WTC11 (cell line): Measurements from ENCODE around the gene CPNE4. TPM values are rescaled to one million over a fixed set of nuclear protein-coding genes. Genes with fewer than 3 reads are reported as not detected.

ENCODE experiments used
- ATAC-seq: fragments of 200-7000 bp; cut with Tn5 transposase; 2 replicates; pipeline ENCODE4 v1.10.0; 2021; ENCODE audit warnings: mild to moderate bottlenecking, moderate library complexity
- CTCF ChIA-PET: fragments of 300-600 bp; sonication (Branson Sonifier 250); formaldehyde crosslinking; loops from one replicate; lab custom pipeline; 2021; ENCODE audit warnings: antibody characterized with exemption; lab: Charles Lee
- POLR2A ChIA-PET: fragments of 350-600 bp; sonication (Branson Sonifier 250); formaldehyde crosslinking; loops from one replicate; lab custom pipeline; 2021; ENCODE audit warnings: antibody characterized with exemption; lab: Charles Lee
- DNase-seq: peaks from one replicate; pipeline ENCODE4 v3.0.0; 2021; ENCODE audit warnings: low spot score
- H3K27ac Mint-ChIP-seq: 2 replicates; pipeline ENCODE4 v1.8.0; 2021; ENCODE audit warnings: mixed read lengths
- H3K27me3 Mint-ChIP-seq: 2 replicates; pipeline ENCODE4 v1.8.0; 2021; ENCODE audit warnings: low read depth, mild to moderate bottlenecking, moderate library complexity, mixed read lengths
- H3K36me3 Mint-ChIP-seq: 2 replicates; pipeline ENCODE4 v1.8.0; 2021; ENCODE audit warnings: mixed read lengths
- H3K4me1 Mint-ChIP-seq: 2 replicates; pipeline ENCODE4 v1.8.0; 2022; ENCODE audit warnings: mixed read lengths
- H3K4me3 Mint-ChIP-seq: 2 replicates; pipeline ENCODE4 v1.8.0; 2021; ENCODE audit warnings: mild to moderate bottlenecking, moderate library complexity, mixed read lengths
- H3K9me3 Mint-ChIP-seq: 2 replicates; pipeline ENCODE4 v1.8.0; 2021; ENCODE audit warnings: mixed read lengths
- CBFB ChIP-seq: sonication (generic); formaldehyde crosslinking; IDR thresholded peaks from 2 replicates; pipeline ENCODE4 v1.8.1; 2022; ENCODE audit warnings: mild to moderate bottlenecking, low read depth, missing genetic modification reagents
- ELF4 ChIP-seq: sonication (generic); formaldehyde crosslinking; IDR thresholded peaks from 2 replicates; pipeline ENCODE4 v1.8.1; 2022; ENCODE audit warnings: low read depth, mild to moderate bottlenecking, moderate library complexity, missing genetic modification reagents
- FOXK1 ChIP-seq: sonication (generic); formaldehyde crosslinking; IDR thresholded peaks from 2 replicates; pipeline ENCODE4 v1.8.0; 2022; ENCODE audit warnings: mild to moderate bottlenecking, moderate library complexity, missing genetic modification reagents
- IRF2 ChIP-seq: sonication (generic); formaldehyde crosslinking; IDR thresholded peaks from 2 replicates; pipeline ENCODE4 v1.8.0; 2022; ENCODE audit warnings: low read depth, missing genetic modification reagents, borderline replicate concordance
- JAZF1 ChIP-seq: fragments of 250-450 bp; sonication (Bioruptor Pico); IDR thresholded peaks from 2 replicates; pipeline ENCODE4 v1.9.0; 2021; ENCODE audit warnings: moderate library complexity, mild to moderate bottlenecking, inconsistent platforms
- MXD4 ChIP-seq: fragments of 250-450 bp; sonication (Bioruptor Pico); IDR thresholded peaks from 2 replicates; pipeline ENCODE4 v1.8.0; 2021; ENCODE audit warnings: mild to moderate bottlenecking, moderate library complexity, borderline replicate concordance
- NR1H2 ChIP-seq: sonication (generic); formaldehyde crosslinking; IDR thresholded peaks from 2 replicates; pipeline ENCODE4 v1.9.0; 2021; ENCODE audit warnings: mild to moderate bottlenecking, moderate library complexity, missing genetic modification reagents
- NR2C2 ChIP-seq: sonication (generic); formaldehyde crosslinking; IDR thresholded peaks from 2 replicates; pipeline ENCODE4 v1.8.0; 2022; ENCODE audit warnings: mild to moderate bottlenecking, missing genetic modification reagents
- NR3C1 ChIP-seq: sonication (generic); formaldehyde crosslinking; conservative IDR thresholded peaks from 2 replicates; pipeline ENCODE4 v1.8.1; 2023; ENCODE audit warnings: low read depth, mild to moderate bottlenecking, missing genetic modification reagents
- SP1 ChIP-seq: sonication (generic); formaldehyde crosslinking; conservative IDR thresholded peaks from 2 replicates; pipeline ENCODE4 v1.8.1; 2022; ENCODE audit warnings: missing genetic modification reagents
- ZBTB21 ChIP-seq: sonication (generic); formaldehyde crosslinking; IDR thresholded peaks from 2 replicates; pipeline ENCODE4 v1.8.1; 2023; ENCODE audit warnings: mild to moderate bottlenecking, missing genetic modification reagents, borderline replicate concordance
- ZNF121 ChIP-seq: sonication (generic); formaldehyde crosslinking; IDR thresholded peaks from 2 replicates; pipeline ENCODE4 v1.8.0; 2023; ENCODE audit warnings: missing genetic modification reagents
- ZNF423 ChIP-seq: fragments of 250-450 bp; sonication (Bioruptor Pico); IDR thresholded peaks from 2 replicates; pipeline ENCODE4 v2.1.2; 2022; ENCODE audit warnings: mild to moderate bottlenecking, moderate library complexity
- total RNA-seq: library from RNA; stranded (reverse); gene quantifications from 3 replicates; pipeline ENCODE4 v1.2.3, GENCODE V29; 2021
- TF ChIP-seq, protein P1 (sequence below): sonication (generic); formaldehyde crosslinking; IDR thresholded peaks from 2 replicates; pipeline ENCODE4 v1.8.1; 2023; ENCODE audit warnings: mild to moderate bottlenecking, missing genetic modification reagents, borderline replicate concordance
- TF ChIP-seq, protein P2 (sequence below): sonication (generic); formaldehyde crosslinking; IDR thresholded peaks from 2 replicates; pipeline ENCODE4 v1.8.0; 2023; ENCODE audit warnings: missing genetic modification reagents
- TF ChIP-seq, protein P3 (sequence below): fragments of 250-450 bp; sonication (Bioruptor Pico); IDR thresholded peaks from 2 replicates; pipeline ENCODE4 v1.9.0; 2021; ENCODE audit warnings: mild to moderate bottlenecking
- TF ChIP-seq, protein P4 (sequence below): fragments of 250-450 bp; sonication (Bioruptor Pico); conservative IDR thresholded peaks from 2 replicates; pipeline ENCODE4 v1.9.0; 2021; ENCODE audit warnings: mild to moderate bottlenecking
- TF ChIP-seq, protein P5 (sequence below): sonication (generic); formaldehyde crosslinking; IDR thresholded peaks from 2 replicates; pipeline ENCODE4 v1.8.0; 2022; ENCODE audit warnings: missing genetic modification reagents
- TF ChIP-seq, protein P6 (sequence below): fragments of 250-450 bp; sonication (Bioruptor Pico); IDR thresholded peaks from 2 replicates; pipeline ENCODE4 v1.9.0; 2021; ENCODE audit warnings: moderate library complexity, mild to moderate bottlenecking, inconsistent platforms, borderline replicate concordance
- TF ChIP-seq, protein P7 (sequence below): sonication (generic); formaldehyde crosslinking; IDR thresholded peaks from 2 replicates; pipeline ENCODE4 v1.8.0; 2022; ENCODE audit warnings: mild to moderate bottlenecking, missing genetic modification reagents

The CPNE4 gene
- total RNA-seq, 1 experiment from 2014 or later, result 2.4 TPM

DNA sequence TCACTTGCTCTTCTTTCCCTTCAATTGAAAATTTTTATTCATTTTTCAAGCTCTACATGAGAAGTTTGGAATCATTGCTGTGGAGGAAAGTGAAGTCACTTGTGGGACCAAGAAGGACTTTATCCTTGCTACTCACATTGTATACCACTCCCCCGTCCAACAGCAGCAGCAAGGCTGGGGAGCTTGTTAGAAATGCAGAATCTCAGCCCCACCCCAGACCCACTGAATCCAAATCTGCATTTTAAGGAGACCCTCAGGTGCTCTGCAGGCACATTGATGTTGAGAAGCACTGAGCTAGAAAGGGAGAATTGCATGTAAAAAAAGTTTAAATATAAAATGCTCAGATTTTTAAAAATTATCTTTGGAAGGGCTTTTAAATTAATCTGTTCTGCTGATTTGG is 329.7 kb downstream of the CPNE4 start:
- Mint-ChIP-seq H3K36me3 (no peaks in the 10 kb centered on the region), H3K27ac (peak overlapping the region; percentile 67), H3K9me3 (peaks cover 20% of the 10 kb centered on the region), H3K27me3 (no peaks in the 10 kb centered on the region), H3K4me3 (peak overlapping the region; percentile 11; the same call in 1 of the 2 replicates), H3K4me1 (peaks cover 37% of the 10 kb centered on the region)
- ATAC-seq, result peak; percentile 78
- DNase-seq, result no peak
- ChIA-PET CTCF (interaction anchor here (0.9 to 1.2 kb wide), 2 partner anchors 137 to 178 kb away, joined by 3 to 4 read pairs; no protein-coding TSS in a partner anchor), POLR2A (no interaction called here)
- TF ChIP-seq ELF4 (no peak), SP1 (CRISPR knock-in tag) (no peak), IRF2 (no peak), NR1H2 (CRISPR knock-in tag) (no peak), MXD4 (no peak), CBFB (CRISPR knock-in tag) (no peak), JAZF1 (CRISPR knock-in tag) (no peak), ZBTB21 (no peak), ZNF121 (no peak)
- TF ChIP-seq, protein P1, sequence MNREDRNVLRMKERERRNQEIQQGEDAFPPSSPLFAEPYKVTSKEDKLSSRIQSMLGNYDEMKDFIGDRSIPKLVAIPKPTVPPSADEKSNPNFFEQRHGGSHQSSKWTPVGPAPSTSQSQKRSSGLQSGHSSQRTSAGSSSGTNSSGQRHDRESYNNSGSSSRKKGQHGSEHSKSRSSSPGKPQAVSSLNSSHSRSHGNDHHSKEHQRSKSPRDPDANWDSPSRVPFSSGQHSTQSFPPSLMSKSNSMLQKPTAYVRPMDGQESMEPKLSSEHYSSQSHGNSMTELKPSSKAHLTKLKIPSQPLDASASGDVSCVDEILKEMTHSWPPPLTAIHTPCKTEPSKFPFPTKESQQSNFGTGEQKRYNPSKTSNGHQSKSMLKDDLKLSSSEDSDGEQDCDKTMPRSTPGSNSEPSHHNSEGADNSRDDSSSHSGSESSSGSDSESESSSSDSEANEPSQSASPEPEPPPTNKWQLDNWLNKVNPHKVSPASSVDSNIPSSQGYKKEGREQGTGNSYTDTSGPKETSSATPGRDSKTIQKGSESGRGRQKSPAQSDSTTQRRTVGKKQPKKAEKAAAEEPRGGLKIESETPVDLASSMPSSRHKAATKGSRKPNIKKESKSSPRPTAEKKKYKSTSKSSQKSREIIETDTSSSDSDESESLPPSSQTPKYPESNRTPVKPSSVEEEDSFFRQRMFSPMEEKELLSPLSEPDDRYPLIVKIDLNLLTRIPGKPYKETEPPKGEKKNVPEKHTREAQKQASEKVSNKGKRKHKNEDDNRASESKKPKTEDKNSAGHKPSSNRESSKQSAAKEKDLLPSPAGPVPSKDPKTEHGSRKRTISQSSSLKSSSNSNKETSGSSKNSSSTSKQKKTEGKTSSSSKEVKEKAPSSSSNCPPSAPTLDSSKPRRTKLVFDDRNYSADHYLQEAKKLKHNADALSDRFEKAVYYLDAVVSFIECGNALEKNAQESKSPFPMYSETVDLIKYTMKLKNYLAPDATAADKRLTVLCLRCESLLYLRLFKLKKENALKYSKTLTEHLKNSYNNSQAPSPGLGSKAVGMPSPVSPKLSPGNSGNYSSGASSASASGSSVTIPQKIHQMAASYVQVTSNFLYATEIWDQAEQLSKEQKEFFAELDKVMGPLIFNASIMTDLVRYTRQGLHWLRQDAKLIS (CRISPR knock-in tag), result no peak
- TF ChIP-seq, protein P2, sequence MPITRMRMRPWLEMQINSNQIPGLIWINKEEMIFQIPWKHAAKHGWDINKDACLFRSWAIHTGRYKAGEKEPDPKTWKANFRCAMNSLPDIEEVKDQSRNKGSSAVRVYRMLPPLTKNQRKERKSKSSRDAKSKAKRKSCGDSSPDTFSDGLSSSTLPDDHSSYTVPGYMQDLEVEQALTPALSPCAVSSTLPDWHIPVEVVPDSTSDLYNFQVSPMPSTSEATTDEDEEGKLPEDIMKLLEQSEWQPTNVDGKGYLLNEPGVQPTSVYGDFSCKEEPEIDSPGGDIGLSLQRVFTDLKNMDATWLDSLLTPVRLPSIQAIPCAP (CRISPR knock-in tag), result no peak
- TF ChIP-seq, protein P3, sequence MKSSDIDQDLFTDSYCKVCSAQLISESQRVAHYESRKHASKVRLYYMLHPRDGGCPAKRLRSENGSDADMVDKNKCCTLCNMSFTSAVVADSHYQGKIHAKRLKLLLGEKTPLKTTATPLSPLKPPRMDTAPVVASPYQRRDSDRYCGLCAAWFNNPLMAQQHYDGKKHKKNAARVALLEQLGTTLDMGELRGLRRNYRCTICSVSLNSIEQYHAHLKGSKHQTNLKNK (CRISPR knock-in tag), result no peak
- TF ChIP-seq, protein P4, sequence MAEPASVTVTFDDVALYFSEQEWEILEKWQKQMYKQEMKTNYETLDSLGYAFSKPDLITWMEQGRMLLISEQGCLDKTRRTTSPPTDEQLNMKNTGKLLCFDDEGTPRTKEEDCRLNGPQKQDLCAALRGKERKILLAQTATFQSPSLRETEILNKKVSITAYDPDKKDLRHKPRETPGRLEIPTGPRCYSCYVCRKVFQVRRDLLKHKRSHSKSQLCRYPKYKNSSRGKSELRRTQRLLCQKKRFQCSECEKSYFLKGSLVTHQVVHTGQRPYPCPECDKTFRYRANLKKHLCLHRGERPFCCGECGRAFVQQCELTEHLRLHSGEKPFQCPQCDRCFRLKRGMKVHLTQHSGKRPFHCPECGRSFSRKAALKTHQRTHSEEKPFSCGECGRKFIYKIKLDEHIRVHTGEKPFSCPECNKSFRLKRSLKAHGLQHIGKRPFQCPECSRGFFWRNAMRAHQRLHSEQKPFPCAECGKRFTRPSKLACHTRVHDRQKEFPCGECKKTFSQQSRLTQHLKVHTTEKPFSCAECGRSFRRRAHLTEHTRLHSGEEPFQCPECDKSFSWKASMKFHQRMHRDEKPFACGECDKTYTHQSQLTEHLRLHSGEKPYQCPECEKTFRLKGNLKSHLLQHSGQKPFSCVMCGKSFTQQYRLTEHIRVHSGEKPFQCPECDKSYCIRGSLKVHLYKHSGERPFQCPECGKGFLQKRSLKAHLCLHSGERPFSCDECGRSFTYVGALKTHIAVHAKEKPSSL (CRISPR knock-in tag), result no peak
- TF ChIP-seq, protein P5, sequence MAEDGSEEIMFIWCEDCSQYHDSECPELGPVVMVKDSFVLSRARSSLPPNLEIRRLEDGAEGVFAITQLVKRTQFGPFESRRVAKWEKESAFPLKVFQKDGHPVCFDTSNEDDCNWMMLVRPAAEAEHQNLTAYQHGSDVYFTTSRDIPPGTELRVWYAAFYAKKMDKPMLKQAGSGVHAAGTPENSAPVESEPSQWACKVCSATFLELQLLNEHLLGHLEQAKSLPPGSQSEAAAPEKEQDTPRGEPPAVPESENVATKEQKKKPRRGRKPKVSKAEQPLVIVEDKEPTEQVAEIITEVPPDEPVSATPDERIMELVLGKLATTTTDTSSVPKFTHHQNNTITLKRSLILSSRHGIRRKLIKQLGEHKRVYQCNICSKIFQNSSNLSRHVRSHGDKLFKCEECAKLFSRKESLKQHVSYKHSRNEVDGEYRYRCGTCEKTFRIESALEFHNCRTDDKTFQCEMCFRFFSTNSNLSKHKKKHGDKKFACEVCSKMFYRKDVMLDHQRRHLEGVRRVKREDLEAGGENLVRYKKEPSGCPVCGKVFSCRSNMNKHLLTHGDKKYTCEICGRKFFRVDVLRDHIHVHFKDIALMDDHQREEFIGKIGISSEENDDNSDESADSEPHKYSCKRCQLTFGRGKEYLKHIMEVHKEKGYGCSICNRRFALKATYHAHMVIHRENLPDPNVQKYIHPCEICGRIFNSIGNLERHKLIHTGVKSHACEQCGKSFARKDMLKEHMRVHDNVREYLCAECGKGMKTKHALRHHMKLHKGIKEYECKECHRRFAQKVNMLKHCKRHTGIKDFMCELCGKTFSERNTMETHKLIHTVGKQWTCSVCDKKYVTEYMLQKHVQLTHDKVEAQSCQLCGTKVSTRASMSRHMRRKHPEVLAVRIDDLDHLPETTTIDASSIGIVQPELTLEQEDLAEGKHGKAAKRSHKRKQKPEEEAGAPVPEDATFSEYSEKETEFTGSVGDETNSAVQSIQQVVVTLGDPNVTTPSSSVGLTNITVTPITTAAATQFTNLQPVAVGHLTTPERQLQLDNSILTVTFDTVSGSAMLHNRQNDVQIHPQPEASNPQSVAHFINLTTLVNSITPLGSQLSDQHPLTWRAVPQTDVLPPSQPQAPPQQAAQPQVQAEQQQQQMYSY (CRISPR knock-in tag), result no peak

DNA sequence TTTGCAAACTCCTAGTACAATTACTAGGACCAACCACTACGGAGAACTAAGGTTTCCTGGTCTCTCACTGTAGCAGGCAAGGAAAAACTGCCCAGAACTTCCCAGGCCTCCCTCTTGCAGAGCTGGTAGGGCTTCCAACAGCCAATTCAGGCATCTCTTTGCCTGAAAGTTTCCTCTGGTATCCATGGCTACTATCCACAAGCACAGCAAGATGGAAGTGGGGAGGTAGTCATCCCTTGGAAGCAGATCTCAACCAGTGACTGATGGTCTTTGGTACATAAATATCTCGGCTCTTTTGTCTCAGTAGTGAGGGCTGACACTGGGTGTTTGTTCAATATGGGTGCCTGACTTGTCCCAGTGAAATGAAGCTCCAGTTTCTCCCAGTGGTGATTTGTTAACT is 330.7 kb downstream of the CPNE4 start:
- ATAC-seq (no peak), DNase-seq (no peak)
- ChIA-PET CTCF (no interaction called here), POLR2A (no interaction called here)
- Mint-ChIP-seq H3K27me3 (no peaks in the 10 kb centered on the region), H3K9me3 (peaks cover 12% of the 10 kb centered on the region), H3K4me1 (peaks cover 40% of the 10 kb centered on the region), H3K36me3 (no peaks in the 10 kb centered on the region), H3K27ac (no peak overlapping the region), H3K4me3 (no peak overlapping the region)
- TF ChIP-seq, protein P6, sequence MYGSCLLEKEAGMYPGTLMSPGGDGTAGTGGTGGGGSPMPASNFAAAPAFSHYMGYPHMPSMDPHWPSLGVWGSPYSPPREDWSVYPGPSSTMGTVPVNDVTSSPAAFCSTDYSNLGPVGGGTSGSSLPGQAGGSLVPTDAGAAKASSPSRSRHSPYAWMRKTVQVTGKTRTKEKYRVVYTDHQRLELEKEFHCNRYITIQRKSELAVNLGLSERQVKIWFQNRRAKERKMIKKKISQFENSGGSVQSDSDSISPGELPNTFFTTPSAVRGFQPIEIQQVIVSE (CRISPR knock-in tag), result no peak
- TF ChIP-seq, protein P7, sequence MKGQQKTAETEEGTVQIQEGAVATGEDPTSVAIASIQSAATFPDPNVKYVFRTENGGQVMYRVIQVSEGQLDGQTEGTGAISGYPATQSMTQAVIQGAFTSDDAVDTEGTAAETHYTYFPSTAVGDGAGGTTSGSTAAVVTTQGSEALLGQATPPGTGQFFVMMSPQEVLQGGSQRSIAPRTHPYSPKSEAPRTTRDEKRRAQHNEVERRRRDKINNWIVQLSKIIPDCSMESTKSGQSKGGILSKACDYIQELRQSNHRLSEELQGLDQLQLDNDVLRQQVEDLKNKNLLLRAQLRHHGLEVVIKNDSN (CRISPR knock-in tag), result no peak
- TF ChIP-seq FOXK1 (CRISPR knock-in tag) (no peak), ZNF423 (CRISPR knock-in tag) (no peak), NR2C2 (CRISPR knock-in tag) (no peak), NR3C1 (CRISPR knock-in tag) (no peak)
- TF ChIP-seq, protein P4 (CRISPR knock-in tag), result no peak
